Mammary epithelial cell (primary cell): ENCODE measurements around the gene KIFBP.

Source experiments
- EZH2 ChIP-seq: IDR thresholded peaks from 2 replicates; pipeline ENCODE4 v1.6.1; 2012; ENCODE audit warnings: low read length, inconsistent platforms, borderline replicate concordance
- TF ChIP-seq, protein P1 (sequence below), 2 donors: IDR thresholded peaks in 1 of 2; conservative IDR thresholded peaks in 1 of 2; 2 replicates each; pipeline ENCODE4 v1.5.1; 2011 to 2012; ENCODE audit warnings: inconsistent platforms in 2 of 2, low read length in 2 of 2, mild to moderate bottlenecking in 2 of 2, control low read depth in 1 of 2, low read depth in 1 of 2; ENCODE audit not compliant: insufficient read depth in 1 of 2; ENCODE audit errors: extremely low read depth in 1 of 2

DNA sequence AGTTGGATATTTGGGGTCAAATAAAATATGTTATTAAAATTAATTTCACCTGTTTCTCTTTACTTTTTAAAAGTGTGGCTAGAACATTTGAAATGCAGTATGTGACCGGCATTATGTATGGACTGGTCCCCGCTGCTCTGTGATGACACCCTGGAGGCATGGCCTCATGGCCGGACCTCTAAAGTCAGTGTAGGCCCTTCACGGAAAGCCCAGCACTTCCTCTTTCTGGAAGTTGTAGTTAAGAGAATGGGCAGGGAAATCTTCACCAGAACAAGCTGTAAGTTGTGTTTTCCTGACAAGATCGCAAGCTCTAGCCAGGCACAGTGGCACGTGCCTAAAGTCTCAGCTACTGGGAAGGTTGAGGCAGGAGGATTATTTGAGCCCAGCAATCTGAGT is 61.0 kb downstream of the KIFBP start:
- TF ChIP-seq EZH2: no peak
- TF ChIP-seq, protein P1, sequence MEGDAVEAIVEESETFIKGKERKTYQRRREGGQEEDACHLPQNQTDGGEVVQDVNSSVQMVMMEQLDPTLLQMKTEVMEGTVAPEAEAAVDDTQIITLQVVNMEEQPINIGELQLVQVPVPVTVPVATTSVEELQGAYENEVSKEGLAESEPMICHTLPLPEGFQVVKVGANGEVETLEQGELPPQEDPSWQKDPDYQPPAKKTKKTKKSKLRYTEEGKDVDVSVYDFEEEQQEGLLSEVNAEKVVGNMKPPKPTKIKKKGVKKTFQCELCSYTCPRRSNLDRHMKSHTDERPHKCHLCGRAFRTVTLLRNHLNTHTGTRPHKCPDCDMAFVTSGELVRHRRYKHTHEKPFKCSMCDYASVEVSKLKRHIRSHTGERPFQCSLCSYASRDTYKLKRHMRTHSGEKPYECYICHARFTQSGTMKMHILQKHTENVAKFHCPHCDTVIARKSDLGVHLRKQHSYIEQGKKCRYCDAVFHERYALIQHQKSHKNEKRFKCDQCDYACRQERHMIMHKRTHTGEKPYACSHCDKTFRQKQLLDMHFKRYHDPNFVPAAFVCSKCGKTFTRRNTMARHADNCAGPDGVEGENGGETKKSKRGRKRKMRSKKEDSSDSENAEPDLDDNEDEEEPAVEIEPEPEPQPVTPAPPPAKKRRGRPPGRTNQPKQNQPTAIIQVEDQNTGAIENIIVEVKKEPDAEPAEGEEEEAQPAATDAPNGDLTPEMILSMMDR (conservative IDR thresholded peaks at IDR 0.05 in 1 of 2, IDR thresholded peaks at IDR 0.05 in 1 of 2; ENCODE audit: extremely low read depth in 1 of 2, insufficient read depth in 1 of 2, low read depth in 1 of 2, low read length in 2 of 2): no peak
